HEK293 (cell line): ENCODE results near the gene CIC.

Experiments used
- CTCF ChIA-PET: fragments of 350-600 bp; formaldehyde crosslinking; extraction: SDS; loops from one replicate; lab custom pipeline; 2021; ENCODE audit warnings: antibody characterized with exemption; lab: Yijun Ruan, JAX
- POLR2A ChIA-PET: fragments of 300-600 bp; formaldehyde crosslinking; extraction: SDS; loops from one replicate; lab custom pipeline; 2020; ENCODE audit warnings: antibody characterized with exemption, inconsistent platforms; lab: Yijun Ruan, JAX
- H3K27ac ChIP-seq: fragments of 200-500 bp; sonication (Bioruptor generic); 2 replicates; pipeline ENCODE4 v1.5.1; 2014; ENCODE audit warnings: low read depth, low read length, control low read depth, inconsistent platforms; ENCODE audit errors: extremely low read depth
- H3K36me3 ChIP-seq, 2 experiments: fragments of 200-500 bp in 1 of 2; sonication (Bioruptor generic) in 1 of 2; 1 replicate in 1 of 2; 2 replicates in 1 of 2; pipeline ENCODE4 v1.5.1; 2014 to 2017; ENCODE audit warnings: inconsistent platforms in 2 of 2, low read length in 2 of 2; ENCODE audit not compliant: control insufficient read depth in 2 of 2, insufficient read depth in 1 of 2
- H3K4me1 ChIP-seq: fragments of 200-500 bp; sonication (Bioruptor generic); 2 replicates; pipeline ENCODE4 v1.5.1; 2014; ENCODE audit warnings: mild to moderate bottlenecking, low read length, inconsistent platforms; ENCODE audit not compliant: control insufficient read depth, insufficient read depth
- H3K4me3 ChIP-seq: 2 replicates; pipeline ENCODE4 v1.5.1; 2011; ENCODE audit warnings: low read depth, mild to moderate bottlenecking, control low read depth, low read length, moderate library complexity
- H3K9me3 ChIP-seq: fragments of 200-500 bp; sonication (Bioruptor generic); 2 replicates; pipeline ENCODE4 v1.5.1; 2014; ENCODE audit warnings: low read depth, low read length, inconsistent platforms; ENCODE audit not compliant: control insufficient read depth, insufficient read depth
- BCL11B ChIP-seq: fragments of 450-650 bp; formaldehyde crosslinking; IDR thresholded peaks from 2 replicates; pipeline ENCODE4 v1.5.1; 2016; ENCODE audit warnings: low read depth, missing biosample characterization, missing genetic modification characterization
- GLIS1 ChIP-seq: fragments of 450-650 bp; formaldehyde crosslinking; IDR thresholded peaks from 2 replicates; pipeline ENCODE4 v1.5.1; 2016; ENCODE audit warnings: missing biosample characterization, missing genetic modification characterization
- IKZF3 ChIP-seq: fragments of 450-650 bp; IDR thresholded peaks from 2 replicates; pipeline ENCODE4 v1.5.0; 2018; ENCODE audit warnings: missing biosample characterization, mild to moderate bottlenecking, missing genetic modification characterization, moderate library complexity
- KLF10 ChIP-seq: fragments of 450-650 bp; IDR thresholded peaks from 2 replicates; pipeline ENCODE4 v1.5.1; 2018; ENCODE audit warnings: missing biosample characterization, mild to moderate bottlenecking, missing genetic modification characterization
- KLF8 ChIP-seq: fragments of 450-650 bp; formaldehyde crosslinking; IDR thresholded peaks from 2 replicates; pipeline ENCODE4 v1.5.1; 2016; ENCODE audit warnings: missing biosample characterization, missing genetic modification characterization
- KLF9 ChIP-seq: fragments of 450-650 bp; formaldehyde crosslinking; IDR thresholded peaks from 2 replicates; pipeline ENCODE4 v1.5.1; 2016; ENCODE audit warnings: missing biosample characterization, missing genetic modification characterization, low read depth
- ZBTB8A ChIP-seq: fragments of 450-650 bp; formaldehyde crosslinking; IDR thresholded peaks from 2 replicates; pipeline ENCODE4 v1.5.1; 2016; ENCODE audit warnings: missing biosample characterization, missing genetic modification characterization
- ZNF366 ChIP-seq: fragments of 450-650 bp; formaldehyde crosslinking; conservative IDR thresholded peaks from 2 replicates; pipeline ENCODE4 v1.5.1; 2016; ENCODE audit warnings: missing biosample characterization, missing genetic modification characterization
- ZNF501 ChIP-seq: fragments of 450-650 bp; formaldehyde crosslinking; IDR thresholded peaks from 2 replicates; pipeline ENCODE4 v1.5.1; 2016; ENCODE audit warnings: missing biosample characterization, missing genetic modification characterization
- ZNF600 ChIP-seq: fragments of 450-650 bp; formaldehyde crosslinking; IDR thresholded peaks from 2 replicates; pipeline ENCODE4 v1.5.1; 2016; ENCODE audit warnings: missing biosample characterization, missing genetic modification characterization
- ZNF610 ChIP-seq: fragments of 450-650 bp; formaldehyde crosslinking; IDR thresholded peaks from 2 replicates; pipeline ENCODE4 v1.5.1; 2016; ENCODE audit warnings: missing biosample characterization, missing genetic modification characterization, borderline replicate concordance
- ZNF623 ChIP-seq: fragments of 450-650 bp; formaldehyde crosslinking; IDR thresholded peaks from 2 replicates; pipeline ENCODE4 v1.5.1; 2016; ENCODE audit warnings: missing biosample characterization, missing genetic modification characterization
- ZNF626 ChIP-seq: fragments of 450-650 bp; sonication (Bioruptor Pico); formaldehyde crosslinking; IDR thresholded peaks from 2 replicates; pipeline ENCODE4 v1.5.1; 2018; ENCODE audit warnings: missing biosample characterization, missing genetic modification characterization, inconsistent platforms
- ZNF639 ChIP-seq: fragments of 450-650 bp; formaldehyde crosslinking; IDR thresholded peaks from 2 replicates; pipeline ENCODE4 v1.5.1; 2016; ENCODE audit warnings: missing biosample characterization, missing genetic modification characterization
- ZNF654 ChIP-seq: fragments of 450-650 bp; formaldehyde crosslinking; IDR thresholded peaks from 2 replicates; pipeline ENCODE4 v1.5.1; 2016; ENCODE audit warnings: low read depth, missing biosample characterization, missing genetic modification characterization
- ZNF670 ChIP-seq: fragments of 450-650 bp; formaldehyde crosslinking; IDR thresholded peaks from 2 replicates; pipeline ENCODE4 v1.5.1; 2016; ENCODE audit warnings: missing biosample characterization, missing genetic modification characterization, low read depth
- TF ChIP-seq, protein P1 (sequence below): fragments of 450-650 bp; formaldehyde crosslinking; IDR thresholded peaks from 2 replicates; pipeline ENCODE4 v1.5.1; 2016; ENCODE audit warnings: missing biosample characterization, missing genetic modification characterization
- TF ChIP-seq, protein P2 (sequence below): fragments of 450-650 bp; formaldehyde crosslinking; IDR thresholded peaks from 2 replicates; pipeline ENCODE4 v1.5.1; 2017; ENCODE audit warnings: missing biosample characterization, missing genetic modification characterization
- TF ChIP-seq, protein P3 (sequence below): fragments of 450-650 bp; formaldehyde crosslinking; IDR thresholded peaks from 2 replicates; pipeline ENCODE4 v1.5.1; 2016; ENCODE audit warnings: missing biosample characterization, missing genetic modification characterization

The CIC gene

GRCh38 chr19:42323852-42324654 is 55.0 kb downstream of the CIC start (continued):
- TF ChIP-seq, protein P1, sequence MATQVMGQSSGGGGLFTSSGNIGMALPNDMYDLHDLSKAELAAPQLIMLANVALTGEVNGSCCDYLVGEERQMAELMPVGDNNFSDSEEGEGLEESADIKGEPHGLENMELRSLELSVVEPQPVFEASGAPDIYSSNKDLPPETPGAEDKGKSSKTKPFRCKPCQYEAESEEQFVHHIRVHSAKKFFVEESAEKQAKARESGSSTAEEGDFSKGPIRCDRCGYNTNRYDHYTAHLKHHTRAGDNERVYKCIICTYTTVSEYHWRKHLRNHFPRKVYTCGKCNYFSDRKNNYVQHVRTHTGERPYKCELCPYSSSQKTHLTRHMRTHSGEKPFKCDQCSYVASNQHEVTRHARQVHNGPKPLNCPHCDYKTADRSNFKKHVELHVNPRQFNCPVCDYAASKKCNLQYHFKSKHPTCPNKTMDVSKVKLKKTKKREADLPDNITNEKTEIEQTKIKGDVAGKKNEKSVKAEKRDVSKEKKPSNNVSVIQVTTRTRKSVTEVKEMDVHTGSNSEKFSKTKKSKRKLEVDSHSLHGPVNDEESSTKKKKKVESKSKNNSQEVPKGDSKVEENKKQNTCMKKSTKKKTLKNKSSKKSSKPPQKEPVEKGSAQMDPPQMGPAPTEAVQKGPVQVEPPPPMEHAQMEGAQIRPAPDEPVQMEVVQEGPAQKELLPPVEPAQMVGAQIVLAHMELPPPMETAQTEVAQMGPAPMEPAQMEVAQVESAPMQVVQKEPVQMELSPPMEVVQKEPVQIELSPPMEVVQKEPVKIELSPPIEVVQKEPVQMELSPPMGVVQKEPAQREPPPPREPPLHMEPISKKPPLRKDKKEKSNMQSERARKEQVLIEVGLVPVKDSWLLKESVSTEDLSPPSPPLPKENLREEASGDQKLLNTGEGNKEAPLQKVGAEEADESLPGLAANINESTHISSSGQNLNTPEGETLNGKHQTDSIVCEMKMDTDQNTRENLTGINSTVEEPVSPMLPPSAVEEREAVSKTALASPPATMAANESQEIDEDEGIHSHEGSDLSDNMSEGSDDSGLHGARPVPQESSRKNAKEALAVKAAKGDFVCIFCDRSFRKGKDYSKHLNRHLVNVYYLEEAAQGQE (tag by site-specific recombination) = no peak

DNA sequence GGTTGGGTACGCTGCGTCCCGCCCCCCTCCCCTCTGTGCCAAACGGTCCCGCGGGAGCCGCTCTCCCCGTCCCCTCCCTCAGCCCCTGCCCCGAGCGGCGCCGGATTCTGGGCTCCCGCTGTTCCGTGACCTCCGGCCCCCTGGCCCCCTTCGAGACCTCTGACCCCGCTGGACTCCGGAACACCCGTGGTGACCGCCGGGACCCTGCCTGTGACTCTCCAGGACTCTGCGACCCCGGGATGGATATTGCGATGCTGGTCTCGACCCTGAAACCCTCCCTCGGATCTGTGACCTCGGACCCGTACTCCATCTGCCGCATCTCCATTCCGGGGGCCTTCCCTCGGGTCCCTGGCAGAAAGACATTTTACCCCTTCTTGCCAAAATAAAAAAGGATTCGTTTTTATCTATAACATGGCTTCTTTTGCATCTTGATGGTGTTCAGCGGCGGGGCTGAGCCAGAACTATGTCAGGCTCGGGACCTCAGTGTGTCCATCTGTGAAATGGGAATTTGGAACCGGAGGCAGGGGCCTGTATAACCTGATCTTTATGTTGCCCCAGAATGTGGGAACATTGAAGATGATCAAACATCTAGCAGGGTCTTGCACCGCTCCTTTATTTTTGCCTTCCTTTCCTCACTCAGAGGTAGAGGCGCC is 55.7 kb downstream of the CIC start:
- no peaks in the 10 kb centered on the region for H3K9me3 ChIP-seq
- CTCF ChIA-PET = no interaction called here
- TF ChIP-seq ZNF600 = no peak
- TF ChIP-seq KLF10 (tag by site-specific recombination) = 0 out of 2 replicates have a peak, but pooled peaks have one; percentile 4
- 0 out of 2 replicates have a peak, but pooled peaks have one; percentile 92 for TF ChIP-seq ZNF610 (tag by site-specific recombination)
- peak; percentile 60; the same call in 1 of the 2 replicates for TF ChIP-seq ZNF366 (tag by site-specific recombination)
- TF ChIP-seq BCL11B = peak; percentile 64; the same call in 1 of the 2 replicates
- TF ChIP-seq ZNF626 = no peak
- peak; percentile 60; the same call in 1 of the 2 replicates for TF ChIP-seq ZBTB8A (tag by site-specific recombination)
- TF ChIP-seq ZNF623 (tag by site-specific recombination) = 0 out of 2 replicates have a peak, but pooled peaks have one; percentile 5
- TF ChIP-seq ZNF654 (tag by site-specific recombination) = peak; percentile 83; the same call in 1 of the 2 replicates
- H3K27ac ChIP-seq = no peak overlapping the region; the same call in 1 of the 2 replicates
- H3K4me1 ChIP-seq = peaks cover 35% of the 10 kb centered on the region
- H3K36me3 ChIP-seq = no peaks in the 10 kb centered on the region; a peak in 1 of 3 replicates
- POLR2A ChIA-PET = no interaction called here
- no peak overlapping the region for H3K4me3 ChIP-seq

- ChIA-PET POLR2A (no interaction called here), CTCF (no interaction called here)
- peaks cover 41% of the 10 kb centered on the region for H3K4me1 ChIP-seq
- H3K27ac ChIP-seq = peak within 1 kb of the TSS; percentile 92
- no peaks in the 10 kb centered on the region for H3K9me3 ChIP-seq
- peak within 1 kb of the TSS; percentile 67 for H3K4me3 ChIP-seq
- no peaks in the 10 kb centered on the region; a peak in 1 of 3 replicates for H3K36me3 ChIP-seq
- TF ChIP-seq KLF8 (tag by site-specific recombination) (peak; percentile 92), IKZF3 (tag by site-specific recombination) (peak; percentile 45; the same call in 1 of the 2 replicates), ZNF501 (tag by site-specific recombination) (no peak; the same call in none of the 2 replicates), ZNF670 (tag by site-specific recombination) (no peak), GLIS1 (tag by site-specific recombination) (peak; percentile 99), ZNF639 (tag by site-specific recombination) (peak; percentile 75; the same call in 1 of the 2 replicates), KLF9 (tag by site-specific recombination) (peak; percentile 98)
- TF ChIP-seq, protein P2, sequence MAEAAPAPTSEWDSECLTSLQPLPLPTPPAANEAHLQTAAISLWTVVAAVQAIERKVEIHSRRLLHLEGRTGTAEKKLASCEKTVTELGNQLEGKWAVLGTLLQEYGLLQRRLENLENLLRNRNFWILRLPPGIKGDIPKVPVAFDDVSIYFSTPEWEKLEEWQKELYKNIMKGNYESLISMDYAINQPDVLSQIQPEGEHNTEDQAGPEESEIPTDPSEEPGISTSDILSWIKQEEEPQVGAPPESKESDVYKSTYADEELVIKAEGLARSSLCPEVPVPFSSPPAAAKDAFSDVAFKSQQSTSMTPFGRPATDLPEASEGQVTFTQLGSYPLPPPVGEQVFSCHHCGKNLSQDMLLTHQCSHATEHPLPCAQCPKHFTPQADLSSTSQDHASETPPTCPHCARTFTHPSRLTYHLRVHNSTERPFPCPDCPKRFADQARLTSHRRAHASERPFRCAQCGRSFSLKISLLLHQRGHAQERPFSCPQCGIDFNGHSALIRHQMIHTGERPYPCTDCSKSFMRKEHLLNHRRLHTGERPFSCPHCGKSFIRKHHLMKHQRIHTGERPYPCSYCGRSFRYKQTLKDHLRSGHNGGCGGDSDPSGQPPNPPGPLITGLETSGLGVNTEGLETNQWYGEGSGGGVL = peak; percentile 87
- TF ChIP-seq, protein P3, sequence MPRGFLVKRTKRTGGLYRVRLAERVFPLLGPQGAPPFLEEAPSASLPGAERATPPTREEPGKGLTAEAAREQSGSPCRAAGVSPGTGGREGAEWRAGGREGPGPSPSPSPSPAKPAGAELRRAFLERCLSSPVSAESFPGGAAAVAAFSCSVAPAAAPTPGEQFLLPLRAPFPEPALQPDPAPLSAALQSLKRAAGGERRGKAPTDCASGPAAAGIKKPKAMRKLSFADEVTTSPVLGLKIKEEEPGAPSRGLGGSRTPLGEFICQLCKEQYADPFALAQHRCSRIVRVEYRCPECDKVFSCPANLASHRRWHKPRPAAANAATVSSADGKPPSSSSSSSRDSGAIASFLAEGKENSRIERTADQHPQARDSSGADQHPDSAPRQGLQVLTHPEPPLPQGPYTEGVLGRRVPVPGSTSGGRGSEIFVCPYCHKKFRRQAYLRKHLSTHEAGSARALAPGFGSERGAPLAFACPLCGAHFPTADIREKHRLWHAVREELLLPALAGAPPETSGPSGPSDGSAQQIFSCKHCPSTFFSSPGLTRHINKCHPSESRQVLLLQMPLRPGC = peak; percentile 13; the same call in 1 of the 2 replicates
These were observed 56.4 kb downstream of the CIC start, which contains the start of gene MEGF8 for GRCh38 chr19:42325308-42325895. Gene MEGF8, plus strand, starts transcription at chr19:42325635. Its CDS starts 609 bp downstream, at chr19:42326244.
